ENCODE data around the gene ARHGAP18.
A peak's percentile ranks its signal among the peaks of the same experiment; 100 is the strongest.

ARHGAP18 gene

GRCh38 chr6:129691043-129691640 is 18.8 kb downstream of the ARHGAP18 start:
- DNase-seq = no peak

- no peak for DNase-seq
Observed at GRCh38 chr6:129686941-129687627, 22.9 kb downstream of the ARHGAP18 start.

- no peak for DNase-seq
Observed at GRCh38 chr6:129685662-129686031, 24.3 kb downstream of the ARHGAP18 start.

- DNase-seq = no peak
Observed at GRCh38 chr6:129684903-129685661, 24.9 kb downstream of the ARHGAP18 start.

- no peak for DNase-seq
Observed at GRCh38 chr6:129684323-129684884, 25.6 kb downstream of the ARHGAP18 start.

GRCh38 chr6:129683601-129684322 is 26.2 kb downstream of the ARHGAP18 start:
- peak; percentile 72 for DNase-seq

- DNase-seq = no peak
Observed at GRCh38 chr6:129681913-129682205, 28.1 kb downstream of the ARHGAP18 start.

GRCh38 chr6:129680633-129681032 is 29.3 kb downstream of the ARHGAP18 start:
- DNase-seq = no peak

- no peak for DNase-seq
Observed at GRCh38 chr6:129679758-129680157, 30.2 kb downstream of the ARHGAP18 start.

GRCh38 chr6:129679275-129679674 is 30.7 kb downstream of the ARHGAP18 start:
- DNase-seq = no peak

- no peak for DNase-seq
Observed at GRCh38 chr6:129678463-129678862, 31.5 kb downstream of the ARHGAP18 start.

- no peak for DNase-seq
Observed at GRCh38 chr6:129677620-129678325, 32.2 kb downstream of the ARHGAP18 start.

GRCh38 chr6:129675669-129676472 is 34.1 kb downstream of the ARHGAP18 start:
- DNase-seq = no peak

GRCh38 chr6:129673748-129674147 is 36.2 kb downstream of the ARHGAP18 start:
- no peak for DNase-seq

GRCh38 chr6:129672881-129673631 is 36.9 kb downstream of the ARHGAP18 start:
- no peak for DNase-seq

GRCh38 chr6:129672341-129672682 is 37.7 kb downstream of the ARHGAP18 start:
- no peak for DNase-seq

GRCh38 chr6:129671442-129672340 is 38.3 kb downstream of the ARHGAP18 start:
- DNase-seq = no peak

- no peak for DNase-seq
Observed at GRCh38 chr6:129670634-129671033, 39.3 kb downstream of the ARHGAP18 start.

- DNase-seq = no peak
Observed at GRCh38 chr6:129667621-129668020, 42.4 kb downstream of the ARHGAP18 start.

- no peak for DNase-seq
Observed at GRCh38 chr6:129667034-129667433, 42.9 kb downstream of the ARHGAP18 start.

Data from right hindlimb (tissue), 1 donor.